Measurements from ENCODE around the gene MACIR. TPM values are rescaled to one million over a fixed set of nuclear protein-coding genes. Genes with fewer than 3 reads are reported as not detected.

The MACIR gene
- polyA plus RNA-seq, 2 of the 4 experiments (the other 2 are of a cell fraction): 20.1 to 38.8 TPM

GRCh38 chr5:103327451-103327850, 68.9 kb downstream of the MACIR start:
- no peak for TF ChIP-seq RFX5 (IDR thresholded peaks at IDR 0.05)
- TF ChIP-seq RCOR1 (IDR thresholded peaks at IDR 0.05; ENCODE audit: low read depth, low read length): no peak
- TF ChIP-seq NR3C1 (IDR thresholded peaks at IDR 0.05): no peak
- no peak for TF ChIP-seq GATA3 (IDR thresholded peaks at IDR 0.05; ENCODE audit: borderline replicate concordance)
- no peak for TF ChIP-seq SREBF2 (IDR thresholded peaks at IDR 0.05)
- no peak for TF ChIP-seq KDM1A (IDR thresholded peaks at IDR 0.05; ENCODE audit: low read depth)
- no peak for TF ChIP-seq NPAS2 (CRISPR knock-in tag; IDR thresholded peaks at IDR 0.05; ENCODE audit: borderline replicate concordance)
- TF ChIP-seq RARB (CRISPR knock-in tag; IDR thresholded peaks at IDR 0.05): no peak
- no peak for TF ChIP-seq JUNB (IDR thresholded peaks at IDR 0.05)
- TF ChIP-seq ATOH8 (CRISPR knock-in tag; IDR thresholded peaks at IDR 0.05; ENCODE audit: low read depth): no peak
- TF ChIP-seq RAD21 (conservative IDR thresholded peaks at IDR 0.05 in 1 of 2, IDR thresholded peaks at IDR 0.05 in 1 of 2): no peak
- TF ChIP-seq ZNF302 (CRISPR knock-in tag; IDR thresholded peaks at IDR 0.05): no peak
- no peak for TF ChIP-seq KDM5A (IDR thresholded peaks at IDR 0.05)
- TF ChIP-seq MAX (IDR thresholded peaks at IDR 0.05): no peak
- TF ChIP-seq CHD4 (IDR thresholded peaks at IDR 0.05; ENCODE audit: borderline replicate concordance): no peak
- no peak overlapping the region for H3K4me3 ChIP-seq
- ChIA-PET CTCF (no interaction called here), POLR2A (no interaction called here)
- H3K4me1 ChIP-seq: no peaks in the 10 kb centered on the region
- 61% methylated on average over 1 of the region's 1 CpG for WGBS (ENCODE audit: missing lambda C conversion rate)
- ATAC-seq (no peak), DNase-seq (ENCODE audit: low read depth in 1 of 2, low spot score in 1 of 2) (no peak), FAIRE-seq (no peak)
- no peak overlapping the region for H3K4me2 ChIP-seq
- H3K9me3 ChIP-seq: no peaks in the 10 kb centered on the region
- H3K27ac ChIP-seq: no peak overlapping the region

- Histone ChIP-seq H3K9me3 (no peaks in the 10 kb centered on the region), H3K4me1 (no peaks in the 10 kb centered on the region), H3K27ac (no peak overlapping the region), H3K4me2 (no peak overlapping the region), H3K4me3 (no peak overlapping the region)
- no peak for TF ChIP-seq NR3C1 (IDR thresholded peaks at IDR 0.05)
- no peak for TF ChIP-seq JUN (IDR thresholded peaks at IDR 0.05)
- no peak for TF ChIP-seq HDAC2 (IDR thresholded peaks at IDR 0.05)
- no peak for TF ChIP-seq CHD4 (IDR thresholded peaks at IDR 0.05; ENCODE audit: borderline replicate concordance)
- TF ChIP-seq EP300 (IDR thresholded peaks at IDR 0.05): no peak
- no peak for TF ChIP-seq BCL3 (IDR thresholded peaks at IDR 0.05)
- TF ChIP-seq CBX8 (IDR thresholded peaks at IDR 0.05): no peak
- TF ChIP-seq RCOR1 (IDR thresholded peaks at IDR 0.05; ENCODE audit: low read depth, low read length): no peak
- TF ChIP-seq GATA3 (IDR thresholded peaks at IDR 0.05; ENCODE audit: borderline replicate concordance): no peak
- TF ChIP-seq ATOH8 (CRISPR knock-in tag; IDR thresholded peaks at IDR 0.05; ENCODE audit: low read depth): no peak
- TF ChIP-seq MAFK (IDR thresholded peaks at IDR 0.05; ENCODE audit: partially characterized antibody): no peak
- no peak for TF ChIP-seq NPAS2 (CRISPR knock-in tag; IDR thresholded peaks at IDR 0.05; ENCODE audit: borderline replicate concordance)
- no peak for TF ChIP-seq SMC3 (IDR thresholded peaks at IDR 0.05)
- no peak for TF ChIP-seq EHMT2 (IDR thresholded peaks at IDR 0.05; ENCODE audit: low read depth)
- TF ChIP-seq PBX3 (IDR thresholded peaks at IDR 0.05): no peak
- TF ChIP-seq CBX2 (IDR thresholded peaks at IDR 0.05; ENCODE audit: borderline replicate concordance, low read depth): no peak
- ATAC-seq (no peak), FAIRE-seq (no peak), DNase-seq (ENCODE audit: low read depth in 1 of 2, low spot score in 1 of 2) (no peak)
- ChIA-PET CTCF (no interaction called here), POLR2A (no interaction called here)
Observed at GRCh38 chr5:103327893-103328292, 69.3 kb downstream of the MACIR start.

Other genes starting within 250 kb of the MACIR start
- 9.4 and 13.5 TPM in 2 replicates for gene GIN1, start 138.6 kb upstream of the MACIR start, polyA plus RNA-seq (2011; rRNA removed)
- 7.1 to 9.4 TPM (median 7.9 TPM) in 3 replicates for gene GIN1, start 138.6 kb upstream of the MACIR start, polyA plus RNA-seq (2017; fragmentation: RNase III; extraction: RNeasy Plus Mini Kit Qiagen cat#74134 plus additional on column Dnase treatment)
- 50.1 and 61.7 TPM in 2 replicates for gene PPIP5K2, start 138.5 kb upstream of the MACIR start, polyA plus RNA-seq (2011; rRNA removed)
- 21.7 to 24.0 TPM (median 21.9 TPM) in 3 replicates for gene PPIP5K2, start 138.5 kb upstream of the MACIR start, polyA plus RNA-seq (2017; fragmentation: RNase III; extraction: RNeasy Plus Mini Kit Qiagen cat#74134 plus additional on column Dnase treatment)